CD4-positive, CD25-positive, alpha-beta regulatory T cell (primary cell): ENCODE data around the gene DHX38. TPM values are rescaled to one million over a fixed set of nuclear protein-coding genes. Genes with fewer than 3 reads are reported as not detected.
A peak's percentile ranks its signal among the peaks of the same experiment; 100 is the strongest.

Experiments used
- ATAC-seq, 2 donors: fragments of 150-1000 bp; cut with Tn5 transposase; one replicate each; pipeline ENCODE4 v1.10.0; 2021; ENCODE audit warnings: low read depth in 2 of 2, moderate number of reproducible peaks in 2 of 2, moderate library complexity in 1 of 2
- DNase-seq, 3 donors: peaks; one replicate each; pipeline versions ENCODE4 v3.0.0 to v3.0.0-alpha.2; 2012 to 2022; ENCODE audit warnings: mixed read lengths in 1 of 3
- H3K27ac ChIP-seq: one replicate; pipeline ENCODE4 v1.7.0; 2013; ENCODE audit warnings: mild to moderate bottlenecking, low read length; ENCODE audit not compliant: insufficient read depth, poor library complexity, severe bottlenecking
- H3K27me3 ChIP-seq: one replicate; pipeline ENCODE4 v1.7.0; 2013; ENCODE audit warnings: low read length; ENCODE audit not compliant: control insufficient read depth, insufficient read depth
- H3K36me3 ChIP-seq: one replicate; pipeline ENCODE4 v1.7.0; 2013; ENCODE audit warnings: mild to moderate bottlenecking, low read length, moderate library complexity; ENCODE audit not compliant: control insufficient read depth, insufficient read depth
- H3K4me1 ChIP-seq: 2 replicates; pipeline ENCODE4 v1.7.0; 2013; ENCODE audit warnings: mild to moderate bottlenecking, low read length; ENCODE audit not compliant: insufficient read depth, control insufficient read depth, poor library complexity, severe bottlenecking
- H3K4me3 ChIP-seq: one replicate; pipeline ENCODE4 v1.7.0; 2013; ENCODE audit warnings: low read depth, mild to moderate bottlenecking, low read length, moderate library complexity
- H3K9me3 ChIP-seq, 2 experiments: 1 replicate in 1 of 2; 2 replicates in 1 of 2; pipeline ENCODE4 v1.7.0; 2013; ENCODE audit warnings: low read length in 2 of 2, mild to moderate bottlenecking in 1 of 2, moderate library complexity in 1 of 2; ENCODE audit not compliant: control insufficient read depth in 2 of 2
- H3K27ac Mint-ChIP-seq, 3 donors: one replicate each; pipeline ENCODE4 v1.8.0; 2020 to 2022; ENCODE audit warnings: mild to moderate bottlenecking in 3 of 3, mixed read lengths in 3 of 3, moderate library complexity in 2 of 3
- H3K27me3 Mint-ChIP-seq: one replicate; pipeline ENCODE4 v1.8.0; 2022; ENCODE audit warnings: mild to moderate bottlenecking, mixed read lengths
- H3K36me3 Mint-ChIP-seq: one replicate; pipeline ENCODE4 v1.8.0; 2020; ENCODE audit warnings: mixed read lengths
- H3K4me1 Mint-ChIP-seq, 4 donors: one replicate each; pipeline ENCODE4 v1.8.0; 2020 to 2022; ENCODE audit warnings: mixed read lengths in 4 of 4, mild to moderate bottlenecking in 1 of 4
- H3K4me3 Mint-ChIP-seq, 4 donors: one replicate each; pipeline ENCODE4 v1.8.0; 2020 to 2022; ENCODE audit warnings: mild to moderate bottlenecking in 4 of 4, mixed read lengths in 4 of 4, moderate library complexity in 3 of 4
- H3K9me3 Mint-ChIP-seq, 7 donors: one replicate each; pipeline ENCODE4 v1.8.0; 2020 to 2022; ENCODE audit warnings: mixed read lengths in 7 of 7, mild to moderate bottlenecking in 3 of 7, moderate library complexity in 2 of 7
- polyA plus RNA-seq, 4 donors: library from polyadenylated mRNA; unstranded; fragments of 300-500 nt; fragmentation: Illumina TruSeq; gene quantifications; one replicate each; pipeline ENCODE4 v1.2.3, GENCODE V29; 2021
- total RNA-seq: library from RNA; stranded (reverse); gene quantifications from one replicate; pipeline ENCODE4 v1.2.3, GENCODE V29; 2022

DHX38 gene
- total and polyA plus RNA-seq, 5 donors from 2014 or later = 19.9 to 113 (median 24.5) TPM

- peaks cover 0 to 2% (median 0%) of the 10 kb centered on the region in 4 donors for H3K4me1 Mint-ChIP-seq
- H3K9me3 Mint-ChIP-seq = no peaks in the 10 kb centered on the region
- H3K4me3 Mint-ChIP-seq = no peak overlapping the region
- no peak overlapping the region for H3K27ac Mint-ChIP-seq
- peak; percentile 29 to 64 (median 44) for DNase-seq
- Histone ChIP-seq H3K4me1 (no peaks in the 10 kb centered on the region), H3K4me3 (no peak overlapping the region), H3K36me3 (no peaks in the 10 kb centered on the region), H3K9me3 (no peaks in the 10 kb centered on the region), H3K27me3 (no peaks in the 10 kb centered on the region), H3K27ac (no peak overlapping the region)
- no peaks in the 10 kb centered on the region for H3K36me3 Mint-ChIP-seq
- H3K27me3 Mint-ChIP-seq = no peaks in the 10 kb centered on the region
- peak in 1 of 2 donors; percentile 46 for ATAC-seq
These were observed 31.4 kb downstream of the DHX38 start for GRCh38 chr16:72124761-72125634.

GRCh38 chr16:72125635-72126428 lies 32.2 kb downstream of the DHX38 start:
- DNase-seq (no peak), ATAC-seq (no peak)
- Mint-ChIP-seq H3K4me1 (peaks cover 0 to 2% (median 0%) of the 10 kb centered on the region in 4 donors), H3K36me3 (no peaks in the 10 kb centered on the region), H3K27ac (no peak overlapping the region), H3K4me3 (no peak overlapping the region), H3K9me3 (no peaks in the 10 kb centered on the region), H3K27me3 (no peaks in the 10 kb centered on the region)
- H3K4me1 ChIP-seq = no peaks in the 10 kb centered on the region
- H3K9me3 ChIP-seq = no peaks in the 10 kb centered on the region
- H3K27ac ChIP-seq = no peak overlapping the region
- H3K4me3 ChIP-seq = no peak overlapping the region
- no peaks in the 10 kb centered on the region for H3K27me3 ChIP-seq
- H3K36me3 ChIP-seq = no peaks in the 10 kb centered on the region

GRCh38 chr16:72126429-72126765 lies 32.8 kb downstream of the DHX38 start:
- no peak for DNase-seq

GRCh38 chr16:72128701-72129100 lies 35.1 kb downstream of the DHX38 start:
- no peaks in the 10 kb centered on the region for H3K27me3 ChIP-seq
- Mint-ChIP-seq H3K4me3 (no peak overlapping the region), H3K27ac (no peak overlapping the region), H3K4me1 (no peaks in the 10 kb centered on the region), H3K27me3 (no peaks in the 10 kb centered on the region), H3K36me3 (no peaks in the 10 kb centered on the region), H3K9me3 (no peaks in the 10 kb centered on the region)
- no peak for ATAC-seq
- no peak overlapping the region for H3K4me3 ChIP-seq
- H3K27ac ChIP-seq = no peak overlapping the region
- DNase-seq = no peak
- H3K4me1 ChIP-seq = no peaks in the 10 kb centered on the region
- H3K9me3 ChIP-seq = no peaks in the 10 kb centered on the region
- no peaks in the 10 kb centered on the region for H3K36me3 ChIP-seq

More at GRCh38 chr16:72126429-72126765, 32.8 kb downstream of the DHX38 start:
- Mint-ChIP-seq H3K27ac (no peak overlapping the region), H3K4me1 (peaks cover 0 to 2% (median 0%) of the 10 kb centered on the region in 4 donors), H3K27me3 (no peaks in the 10 kb centered on the region), H3K4me3 (no peak overlapping the region), H3K36me3 (no peaks in the 10 kb centered on the region), H3K9me3 (no peaks in the 10 kb centered on the region)
- no peaks in the 10 kb centered on the region for H3K4me1 ChIP-seq
- ATAC-seq = no peak
- no peak overlapping the region for H3K27ac ChIP-seq
- H3K36me3 ChIP-seq = no peaks in the 10 kb centered on the region
- H3K9me3 ChIP-seq = no peaks in the 10 kb centered on the region
- no peaks in the 10 kb centered on the region for H3K27me3 ChIP-seq
- H3K4me3 ChIP-seq = no peak overlapping the region

- Histone ChIP-seq H3K36me3 (no peaks in the 10 kb centered on the region), H3K9me3 (no peaks in the 10 kb centered on the region), H3K27ac (no peak overlapping the region), H3K4me1 (no peaks in the 10 kb centered on the region), H3K27me3 (no peaks in the 10 kb centered on the region), H3K4me3 (no peak overlapping the region)
- DNase-seq (no peak), ATAC-seq (no peak)
- no peaks in the 10 kb centered on the region for H3K27me3 Mint-ChIP-seq
- H3K36me3 Mint-ChIP-seq = no peaks in the 10 kb centered on the region
- H3K9me3 Mint-ChIP-seq = no peaks in the 10 kb centered on the region
- H3K4me1 Mint-ChIP-seq = no peaks in the 10 kb centered on the region
- H3K27ac Mint-ChIP-seq = no peak overlapping the region
- H3K4me3 Mint-ChIP-seq = no peak overlapping the region
These were observed 36.5 kb downstream of the DHX38 start for GRCh38 chr16:72129976-72130656.

- Histone ChIP-seq H3K27me3 (no peaks in the 10 kb centered on the region), H3K9me3 (no peaks in the 10 kb centered on the region), H3K4me1 (no peaks in the 10 kb centered on the region), H3K4me3 (no peak overlapping the region), H3K27ac (no peak overlapping the region), H3K36me3 (no peaks in the 10 kb centered on the region)
- no peak overlapping the region for H3K4me3 Mint-ChIP-seq
- H3K36me3 Mint-ChIP-seq = no peaks in the 10 kb centered on the region
- ATAC-seq = no peak
- peak overlapping the region in 1 of 3 donors; percentile 1 for H3K27ac Mint-ChIP-seq
- H3K27me3 Mint-ChIP-seq = no peaks in the 10 kb centered on the region
- no peaks in the 10 kb centered on the region for H3K9me3 Mint-ChIP-seq
- DNase-seq = no peak
- no peaks in the 10 kb centered on the region for H3K4me1 Mint-ChIP-seq
These were observed 37.4 kb downstream of the DHX38 start for GRCh38 chr16:72131036-72131435.

GRCh38 chr16:72132726-72133125 lies 39.1 kb downstream of the DHX38 start:
- Mint-ChIP-seq H3K36me3 (no peaks in the 10 kb centered on the region), H3K27me3 (no peaks in the 10 kb centered on the region), H3K9me3 (no peaks in the 10 kb centered on the region), H3K4me1 (no peaks in the 10 kb centered on the region), H3K27ac (no peak overlapping the region), H3K4me3 (no peak overlapping the region)
- no peaks in the 10 kb centered on the region for H3K27me3 ChIP-seq
- DNase-seq (no peak), ATAC-seq (no peak)
- no peaks in the 10 kb centered on the region for H3K4me1 ChIP-seq
- no peak overlapping the region for H3K4me3 ChIP-seq
- no peaks in the 10 kb centered on the region for H3K36me3 ChIP-seq
- H3K27ac ChIP-seq = no peak overlapping the region
- no peaks in the 10 kb centered on the region for H3K9me3 ChIP-seq
